HEK293 (cell line): ENCODE measurements around the gene ZDHHC6.

Source experiments
- CTCF ChIA-PET: fragments of 350-600 bp; formaldehyde crosslinking; extraction: SDS; loops from one replicate; lab custom pipeline; 2021; ENCODE audit warnings: antibody characterized with exemption; lab: Yijun Ruan, JAX
- POLR2A ChIA-PET: fragments of 300-600 bp; formaldehyde crosslinking; extraction: SDS; loops from one replicate; lab custom pipeline; 2020; ENCODE audit warnings: antibody characterized with exemption, inconsistent platforms; lab: Yijun Ruan, JAX
- H3K27ac ChIP-seq: fragments of 200-500 bp; sonication (Bioruptor generic); 2 replicates; pipeline ENCODE4 v1.5.1; 2014; ENCODE audit warnings: low read depth, low read length, control low read depth, inconsistent platforms; ENCODE audit errors: extremely low read depth
- H3K36me3 ChIP-seq, 2 experiments: fragments of 200-500 bp in 1 of 2; sonication (Bioruptor generic) in 1 of 2; 1 replicate in 1 of 2; 2 replicates in 1 of 2; pipeline ENCODE4 v1.5.1; 2014 to 2017; ENCODE audit warnings: inconsistent platforms in 2 of 2, low read length in 2 of 2; ENCODE audit not compliant: control insufficient read depth in 2 of 2, insufficient read depth in 1 of 2
- H3K4me1 ChIP-seq: fragments of 200-500 bp; sonication (Bioruptor generic); 2 replicates; pipeline ENCODE4 v1.5.1; 2014; ENCODE audit warnings: mild to moderate bottlenecking, low read length, inconsistent platforms; ENCODE audit not compliant: control insufficient read depth, insufficient read depth
- H3K4me3 ChIP-seq: 2 replicates; pipeline ENCODE4 v1.5.1; 2011; ENCODE audit warnings: low read depth, mild to moderate bottlenecking, control low read depth, low read length, moderate library complexity
- H3K9me3 ChIP-seq: fragments of 200-500 bp; sonication (Bioruptor generic); 2 replicates; pipeline ENCODE4 v1.5.1; 2014; ENCODE audit warnings: low read depth, low read length, inconsistent platforms; ENCODE audit not compliant: control insufficient read depth, insufficient read depth
- PRDM4 ChIP-seq: fragments of 450-650 bp; formaldehyde crosslinking; IDR thresholded peaks from 2 replicates; pipeline ENCODE4 v1.5.1; 2017; ENCODE audit warnings: missing biosample characterization, missing genetic modification characterization
- SP3 ChIP-seq: fragments of 450-650 bp; formaldehyde crosslinking; IDR thresholded peaks from 2 replicates; pipeline ENCODE4 v1.5.1; 2016; ENCODE audit warnings: missing biosample characterization, missing genetic modification characterization
- ZBTB11 ChIP-seq: fragments of 450-650 bp; formaldehyde crosslinking; conservative IDR thresholded peaks from 2 replicates; pipeline ENCODE4 v1.5.1; 2016; ENCODE audit warnings: low read depth, missing biosample characterization, missing genetic modification characterization
- ZBTB49 ChIP-seq: fragments of 450-650 bp; formaldehyde crosslinking; IDR thresholded peaks from 2 replicates; pipeline ENCODE4 v1.5.1; 2016; ENCODE audit warnings: missing biosample characterization, missing genetic modification characterization, low read depth
- ZEB2 ChIP-seq: fragments of 450-650 bp; formaldehyde crosslinking; IDR thresholded peaks from 2 replicates; pipeline ENCODE4 v1.5.1; 2016; ENCODE audit warnings: missing biosample characterization, missing genetic modification characterization
- ZFP37 ChIP-seq: fragments of 450-650 bp; formaldehyde crosslinking; IDR thresholded peaks from 2 replicates; pipeline ENCODE4 v1.5.1; 2016; ENCODE audit warnings: missing biosample characterization, missing genetic modification characterization
- ZNF2 ChIP-seq: fragments of 450-650 bp; formaldehyde crosslinking; IDR thresholded peaks from 2 replicates; pipeline ENCODE4 v1.5.1; 2016; ENCODE audit warnings: missing biosample characterization, missing genetic modification characterization
- ZNF266 ChIP-seq: fragments of 450-650 bp; formaldehyde crosslinking; IDR thresholded peaks from 2 replicates; pipeline ENCODE4 v1.5.1; 2016; ENCODE audit warnings: missing biosample characterization, missing genetic modification characterization, low read depth
- ZNF366 ChIP-seq: fragments of 450-650 bp; formaldehyde crosslinking; conservative IDR thresholded peaks from 2 replicates; pipeline ENCODE4 v1.5.1; 2016; ENCODE audit warnings: missing biosample characterization, missing genetic modification characterization
- ZNF510 ChIP-seq: fragments of 450-650 bp; formaldehyde crosslinking; IDR thresholded peaks from 2 replicates; pipeline ENCODE4 v1.5.1; 2018; ENCODE audit warnings: mild to moderate bottlenecking, missing genetic modification characterization, missing biosample characterization; ENCODE audit not compliant: insufficient replicate concordance
- ZNF513 ChIP-seq: fragments of 450-650 bp; IDR thresholded peaks from 2 replicates; pipeline ENCODE4 v1.5.1; 2018; ENCODE audit warnings: missing biosample characterization, missing genetic modification characterization
- ZNF529 ChIP-seq: fragments of 450-650 bp; formaldehyde crosslinking; IDR thresholded peaks from 2 replicates; pipeline ENCODE4 v1.5.1; 2017; ENCODE audit warnings: missing genetic modification characterization, missing biosample characterization; ENCODE audit not compliant: insufficient replicate concordance
- ZNF600 ChIP-seq: fragments of 450-650 bp; formaldehyde crosslinking; IDR thresholded peaks from 2 replicates; pipeline ENCODE4 v1.5.1; 2016; ENCODE audit warnings: missing biosample characterization, missing genetic modification characterization
- ZNF626 ChIP-seq: fragments of 450-650 bp; sonication (Bioruptor Pico); formaldehyde crosslinking; IDR thresholded peaks from 2 replicates; pipeline ENCODE4 v1.5.1; 2018; ENCODE audit warnings: missing biosample characterization, missing genetic modification characterization, inconsistent platforms
- ZNF785 ChIP-seq: fragments of 450-650 bp; formaldehyde crosslinking; IDR thresholded peaks from 2 replicates; pipeline ENCODE4 v1.5.1; 2016; ENCODE audit warnings: missing biosample characterization, missing genetic modification characterization
- TF ChIP-seq, protein P1 (sequence below): fragments of 450-650 bp; formaldehyde crosslinking; IDR thresholded peaks from 2 replicates; pipeline ENCODE4 v1.5.1; 2016; ENCODE audit warnings: missing biosample characterization, missing genetic modification characterization
- TF ChIP-seq, protein P2 (sequence below): fragments of 450-650 bp; formaldehyde crosslinking; IDR thresholded peaks from 2 replicates; pipeline ENCODE4 v1.5.1; 2016; ENCODE audit warnings: missing biosample characterization, missing genetic modification characterization

The ZDHHC6 gene

DNA sequence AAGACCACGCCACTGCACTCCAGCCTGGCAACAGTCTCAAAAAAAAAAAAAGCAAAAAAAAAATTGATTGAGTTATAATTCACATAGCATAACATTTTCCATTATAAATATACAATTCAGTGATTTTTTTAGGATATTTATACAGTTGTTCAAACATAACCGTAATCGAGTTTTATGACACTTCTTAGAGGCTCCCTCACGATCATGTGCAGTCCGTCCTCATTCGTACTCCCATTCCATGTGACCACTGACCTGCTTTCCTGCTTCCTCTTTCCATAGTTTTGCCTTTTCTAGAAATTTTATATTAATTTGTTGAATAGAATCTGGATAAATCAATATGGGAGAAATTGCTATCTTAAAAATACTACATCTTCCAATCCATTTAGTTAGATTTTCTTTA is 46.0 kb upstream of the ZDHHC6 start:
- TF ChIP-seq ZNF510 (tag by site-specific recombination) (peak; percentile 83), ZNF513 (tag by site-specific recombination) (no peak)
- H3K36me3 ChIP-seq: no peaks in the 10 kb centered on the region
- H3K4me1 ChIP-seq: peaks cover 11% of the 10 kb centered on the region
- POLR2A ChIA-PET: interaction anchor here (0.7 kb wide), 1 partner anchor 15 kb away, joined by 4 read pairs; no protein-coding TSS in a partner anchor
- H3K9me3 ChIP-seq: no peaks in the 10 kb centered on the region
- CTCF ChIA-PET: interaction anchor here (0.9 kb wide), 1 partner anchor 20 kb away, joined by 6 read pairs; no protein-coding TSS in a partner anchor
- H3K4me3 ChIP-seq: no peak overlapping the region
- H3K27ac ChIP-seq: no peak overlapping the region

DNA sequence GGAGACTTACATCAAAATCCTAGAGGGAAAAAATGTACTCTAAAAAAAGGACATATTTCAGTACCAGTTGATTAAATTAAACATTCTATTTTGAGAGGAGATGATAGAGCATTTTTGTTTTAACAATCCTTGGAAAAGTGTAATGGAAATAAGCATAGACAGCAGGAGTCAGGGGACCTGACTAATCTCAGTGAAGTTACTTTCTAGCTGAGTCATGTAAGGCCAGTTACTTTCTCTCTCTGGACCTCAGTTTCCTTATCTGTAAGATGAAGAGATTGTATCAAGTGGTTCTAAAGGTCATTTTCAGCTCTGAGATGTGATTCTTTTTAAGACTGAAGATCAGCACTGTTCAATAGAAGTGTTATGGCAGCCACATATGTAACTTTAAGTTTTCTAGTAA is 44.4 kb upstream of the ZDHHC6 start:
- CTCF ChIA-PET: interaction anchor here (1.1 kb wide), 1 partner anchor 8 kb away, joined by 5 read pairs; no protein-coding TSS in a partner anchor
- no peak overlapping the region for H3K4me3 ChIP-seq
- POLR2A ChIA-PET: no interaction called here
- H3K36me3 ChIP-seq: no peaks in the 10 kb centered on the region
- no peak for TF ChIP-seq ZBTB11 (tag by site-specific recombination)
- no peak for TF ChIP-seq SP3 (tag by site-specific recombination)
- TF ChIP-seq, protein P1, sequence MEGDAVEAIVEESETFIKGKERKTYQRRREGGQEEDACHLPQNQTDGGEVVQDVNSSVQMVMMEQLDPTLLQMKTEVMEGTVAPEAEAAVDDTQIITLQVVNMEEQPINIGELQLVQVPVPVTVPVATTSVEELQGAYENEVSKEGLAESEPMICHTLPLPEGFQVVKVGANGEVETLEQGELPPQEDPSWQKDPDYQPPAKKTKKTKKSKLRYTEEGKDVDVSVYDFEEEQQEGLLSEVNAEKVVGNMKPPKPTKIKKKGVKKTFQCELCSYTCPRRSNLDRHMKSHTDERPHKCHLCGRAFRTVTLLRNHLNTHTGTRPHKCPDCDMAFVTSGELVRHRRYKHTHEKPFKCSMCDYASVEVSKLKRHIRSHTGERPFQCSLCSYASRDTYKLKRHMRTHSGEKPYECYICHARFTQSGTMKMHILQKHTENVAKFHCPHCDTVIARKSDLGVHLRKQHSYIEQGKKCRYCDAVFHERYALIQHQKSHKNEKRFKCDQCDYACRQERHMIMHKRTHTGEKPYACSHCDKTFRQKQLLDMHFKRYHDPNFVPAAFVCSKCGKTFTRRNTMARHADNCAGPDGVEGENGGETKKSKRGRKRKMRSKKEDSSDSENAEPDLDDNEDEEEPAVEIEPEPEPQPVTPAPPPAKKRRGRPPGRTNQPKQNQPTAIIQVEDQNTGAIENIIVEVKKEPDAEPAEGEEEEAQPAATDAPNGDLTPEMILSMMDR (tag by site-specific recombination): no peak
- no peak for TF ChIP-seq ZNF266 (tag by site-specific recombination)
- TF ChIP-seq ZNF529: no peak
- TF ChIP-seq ZEB2 (tag by site-specific recombination): no peak
- TF ChIP-seq ZNF626 (tag by site-specific recombination): no peak
- H3K9me3 ChIP-seq: no peaks in the 10 kb centered on the region
- H3K4me1 ChIP-seq: peaks cover 11% of the 10 kb centered on the region
- H3K27ac ChIP-seq: no peak overlapping the region

DNA sequence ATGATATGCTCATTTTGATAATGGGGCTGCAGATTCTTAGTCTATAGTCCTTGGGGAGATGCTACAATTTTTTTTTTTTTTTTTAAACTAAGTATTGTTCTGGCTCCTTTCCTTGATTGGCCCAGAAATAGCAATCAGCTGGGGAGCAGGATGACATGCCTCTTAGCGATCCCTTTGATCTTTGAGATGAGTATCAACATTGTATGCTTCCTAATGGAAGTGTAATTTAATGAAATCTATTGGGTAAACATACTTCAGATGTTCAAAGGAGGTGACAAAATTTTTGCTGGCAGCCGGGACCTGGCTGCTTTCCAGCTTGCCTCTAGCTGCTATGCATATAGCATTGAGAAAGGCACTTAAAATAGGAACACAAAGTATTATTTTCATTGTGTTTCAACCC is 43.8 kb upstream of the ZDHHC6 start:
- CTCF ChIA-PET: no interaction called here
- H3K36me3 ChIP-seq: no peaks in the 10 kb centered on the region
- no peaks in the 10 kb centered on the region for H3K9me3 ChIP-seq
- POLR2A ChIA-PET: no interaction called here
- H3K27ac ChIP-seq: no peak overlapping the region
- no peak overlapping the region for H3K4me3 ChIP-seq
- peaks cover 11% of the 10 kb centered on the region for H3K4me1 ChIP-seq
- TF ChIP-seq ZNF2: no peak
- TF ChIP-seq ZNF785: no peak
- 0 out of 2 replicates have a peak, but pooled peaks have one; percentile 43 for TF ChIP-seq PRDM4 (tag by site-specific recombination)
- peak; percentile 87 for TF ChIP-seq ZNF366 (tag by site-specific recombination)
- peak; percentile 55; the same call in 1 of the 2 replicates for TF ChIP-seq ZEB2 (tag by site-specific recombination)
- TF ChIP-seq, protein P2, sequence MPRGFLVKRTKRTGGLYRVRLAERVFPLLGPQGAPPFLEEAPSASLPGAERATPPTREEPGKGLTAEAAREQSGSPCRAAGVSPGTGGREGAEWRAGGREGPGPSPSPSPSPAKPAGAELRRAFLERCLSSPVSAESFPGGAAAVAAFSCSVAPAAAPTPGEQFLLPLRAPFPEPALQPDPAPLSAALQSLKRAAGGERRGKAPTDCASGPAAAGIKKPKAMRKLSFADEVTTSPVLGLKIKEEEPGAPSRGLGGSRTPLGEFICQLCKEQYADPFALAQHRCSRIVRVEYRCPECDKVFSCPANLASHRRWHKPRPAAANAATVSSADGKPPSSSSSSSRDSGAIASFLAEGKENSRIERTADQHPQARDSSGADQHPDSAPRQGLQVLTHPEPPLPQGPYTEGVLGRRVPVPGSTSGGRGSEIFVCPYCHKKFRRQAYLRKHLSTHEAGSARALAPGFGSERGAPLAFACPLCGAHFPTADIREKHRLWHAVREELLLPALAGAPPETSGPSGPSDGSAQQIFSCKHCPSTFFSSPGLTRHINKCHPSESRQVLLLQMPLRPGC (tag by site-specific recombination): no peak
- no peak for TF ChIP-seq ZFP37 (tag by site-specific recombination)
- TF ChIP-seq ZNF600 (tag by site-specific recombination): no peak
- TF ChIP-seq ZBTB49 (tag by site-specific recombination): no peak
